OCI-M2 (cell line): ENCODE measurements around the gene COA8.

Experiments
- DNase-seq: peaks from one replicate; lab custom pipeline; 2025; ENCODE audit not compliant: unreplicated experiment; lab: John Stamatoyannopoulos, UW

Gene COA8, protein sequence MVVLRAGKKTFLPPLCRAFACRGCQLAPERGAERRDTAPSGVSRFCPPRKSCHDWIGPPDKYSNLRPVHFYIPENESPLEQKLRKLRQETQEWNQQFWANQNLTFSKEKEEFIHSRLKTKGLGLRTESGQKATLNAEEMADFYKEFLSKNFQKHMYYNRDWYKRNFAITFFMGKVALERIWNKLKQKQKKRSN

GRCh38 chr14:103562429-103563225 lies at the start of gene COA8, which contains the start of gene BAG5:
TSS of gene COA8 (plus strand) at chr14:103562960. CDS start at chr14:103563002, 42 bp downstream.
TSS of gene BAG5 (minus strand) at chr14:103562657. CDS start at chr14:103561164, 1,493 bp downstream.
- peak; percentile 48 for DNase-seq

DNA sequence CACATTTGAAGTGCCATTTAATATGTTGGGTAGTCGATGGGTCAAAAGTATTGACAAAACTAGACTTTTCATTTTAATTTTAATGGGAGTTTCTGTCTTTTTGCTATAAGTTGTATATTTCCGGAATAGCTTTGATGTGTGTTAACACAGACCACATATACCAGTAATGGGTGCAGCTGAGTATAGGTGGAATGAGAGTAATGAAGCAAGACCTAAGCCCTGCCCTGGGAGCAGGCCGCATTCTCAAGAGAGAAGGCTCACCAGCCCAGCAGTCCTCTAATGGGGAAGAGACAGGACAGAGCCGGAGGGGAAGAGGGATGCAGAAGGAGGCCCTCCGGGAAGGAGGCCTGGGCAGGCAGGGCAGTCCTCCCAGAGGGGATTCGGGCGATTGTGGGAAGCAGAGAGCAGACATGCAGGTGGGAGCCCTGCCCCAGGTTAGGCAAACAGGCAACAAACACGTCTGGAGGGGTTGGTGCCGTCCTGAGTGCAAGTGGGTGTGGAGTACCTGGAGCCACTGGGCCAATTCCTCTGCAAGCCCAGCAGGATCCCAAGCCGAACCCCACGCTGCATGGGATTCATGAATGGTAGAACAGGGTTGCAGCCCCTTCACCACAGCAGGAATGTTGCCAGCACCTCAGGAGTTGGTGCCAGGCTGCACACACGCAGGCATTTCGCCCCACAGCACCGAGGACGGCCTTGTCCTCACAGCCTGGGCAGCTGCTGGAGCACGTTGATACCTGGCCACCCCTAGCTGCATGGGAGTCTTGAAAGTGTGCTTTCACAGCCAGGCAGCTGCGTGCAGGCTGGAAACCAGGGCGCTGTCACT lies 48.0 kb upstream of the COA8 start:
- DNase-seq = no peak

- no peak for DNase-seq
These were observed 46.2 kb upstream of the COA8 start for GRCh38 chr14:103516426-103517173.

DNA sequence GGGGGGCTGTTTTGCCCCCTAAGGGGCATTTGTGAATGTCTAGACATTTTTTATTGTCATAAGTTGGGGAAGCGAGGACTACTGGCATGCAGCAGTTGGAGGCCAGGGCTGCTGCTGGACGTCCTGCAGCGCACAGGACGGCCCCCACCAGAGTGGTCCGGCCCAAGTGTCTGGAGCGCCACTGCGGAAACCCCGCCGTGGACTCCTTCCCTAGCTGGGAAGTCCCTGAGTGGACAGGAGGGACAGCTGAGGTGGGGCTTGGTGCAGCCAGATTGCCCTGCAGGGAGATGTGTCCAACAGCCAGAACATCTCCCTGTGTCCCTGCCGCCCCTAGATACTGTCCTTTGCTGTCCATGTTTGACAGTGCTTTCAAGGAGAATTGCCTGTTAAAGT lies 45.6 kb upstream of the COA8 start:
- DNase-seq = no peak

- no peak for DNase-seq
These were observed 44.9 kb upstream of the COA8 start for GRCh38 chr14:103517721-103518421.

DNA sequence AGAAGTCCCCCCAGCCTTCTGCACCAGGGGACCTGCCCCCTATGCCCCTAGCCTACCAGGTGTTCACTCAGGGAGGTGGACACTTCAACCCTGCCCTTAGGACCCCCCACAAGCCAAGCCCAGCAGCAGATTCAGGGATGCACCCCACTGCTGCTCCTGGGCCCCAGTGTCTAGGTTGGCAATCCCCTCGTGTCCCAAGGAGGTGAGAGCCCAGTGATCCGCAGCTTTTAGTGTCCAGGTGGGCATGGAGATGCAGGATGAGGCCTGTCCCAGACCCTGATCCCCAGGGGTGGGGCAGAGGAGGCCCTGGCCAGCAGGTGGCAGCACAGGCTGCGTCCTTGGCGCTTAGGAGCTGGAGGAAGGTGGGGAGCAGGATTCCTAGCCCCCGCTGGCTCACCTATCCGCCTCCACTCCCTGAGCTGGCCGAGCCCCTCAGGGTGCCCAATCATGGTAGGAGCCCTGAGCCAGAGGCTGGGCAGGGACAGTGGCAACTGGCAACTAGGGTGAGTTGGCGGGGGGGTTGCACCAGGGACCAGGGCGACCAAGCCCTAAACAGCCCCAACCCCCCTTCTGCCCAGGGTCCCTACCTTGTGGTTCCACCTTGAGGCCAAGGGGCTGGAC lies 44.2 kb upstream of the COA8 start:
- DNase-seq = no peak

DNA sequence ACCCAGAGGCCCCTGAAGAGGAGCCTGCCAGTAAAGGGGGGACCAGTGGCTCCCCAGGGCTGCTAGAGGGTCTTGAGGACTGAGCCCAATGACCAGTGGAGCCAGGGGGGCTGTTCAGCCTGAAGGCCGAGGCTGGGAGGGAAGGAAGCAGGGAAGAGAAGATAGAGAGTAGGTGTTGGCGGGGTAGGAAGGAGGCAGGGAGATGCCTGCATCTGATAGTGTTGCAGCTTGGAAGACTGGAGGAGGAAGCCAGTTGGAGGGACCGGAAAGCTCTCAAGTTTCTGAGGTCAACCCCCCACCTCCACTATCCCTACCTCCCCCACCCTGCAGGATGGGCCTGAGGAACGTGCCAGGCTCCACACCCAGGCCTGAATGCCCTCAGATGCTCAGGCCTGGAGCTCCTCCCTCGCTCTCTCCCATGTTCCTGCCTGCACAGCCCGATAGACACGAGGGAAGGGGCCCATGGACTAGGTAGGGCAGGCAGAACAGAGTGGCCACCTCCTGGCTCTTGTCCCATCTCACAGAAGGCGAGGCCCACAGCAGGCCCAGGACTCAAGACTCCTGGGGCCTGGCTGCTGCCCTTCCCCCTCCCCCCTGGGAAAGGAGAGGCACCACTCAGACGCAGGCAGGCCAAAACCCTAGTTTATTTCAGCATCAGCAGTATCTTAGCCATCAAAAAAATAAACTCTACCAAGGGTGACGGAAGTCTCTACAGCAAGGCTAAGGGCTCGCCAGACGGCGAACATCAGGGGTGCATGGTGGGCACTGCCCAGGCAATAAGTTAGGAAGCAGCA lies 43.5 kb upstream of the COA8 start:
- peak; percentile 72 for DNase-seq

- no peak for DNase-seq
These were observed 42.9 kb upstream of the COA8 start for GRCh38 chr14:103519837-103520212.

- no peak for DNase-seq
These were observed 42.5 kb upstream of the COA8 start for GRCh38 chr14:103520269-103520656.

- no peak for DNase-seq
These were observed 41.9 kb upstream of the COA8 start for GRCh38 chr14:103520657-103521437.

GRCh38 chr14:103521438-103521950 lies 41.3 kb upstream of the COA8 start:
- DNase-seq = no peak

- no peak for DNase-seq
These were observed 40.7 kb upstream of the COA8 start for GRCh38 chr14:103521951-103522563.

GRCh38 chr14:103522649-103523574 lies 39.8 kb upstream of the COA8 start, which contains the start of gene CKB:
TSS of gene CKB (minus strand) at chr14:103522830. CDS start at chr14:103522493, 337 bp downstream.
- DNase-seq = no peak

- no peak for DNase-seq
These were observed 39.2 kb upstream of the COA8 start for GRCh38 chr14:103523575-103523954.

- DNase-seq = no peak
These were observed 38.5 kb upstream of the COA8 start for GRCh38 chr14:103524002-103524935.
